HEK293T (cell line): Measurements from ENCODE around the gene ALLC.

ENCODE experiments used
- CTCF ChIA-PET: fragments of 350-600 bp; formaldehyde crosslinking; extraction: SDS; loops from one replicate; lab custom pipeline; 2021; ENCODE audit warnings: antibody characterized with exemption, inconsistent platforms; lab: Yijun Ruan, JAX
- POLR2A ChIA-PET: fragments of 350-600 bp; formaldehyde crosslinking; extraction: SDS; loops from one replicate; lab custom pipeline; 2020; ENCODE audit warnings: antibody characterized with exemption, inconsistent platforms; lab: Yijun Ruan, JAX
- DNase-seq: peaks from one replicate; pipeline ENCODE4 v3.0.0; 2012; ENCODE audit warnings: mixed read lengths; ENCODE audit errors: extremely low spot score
- ARNT ChIP-seq: fragments of 450-650 bp; IDR thresholded peaks from 2 replicates; pipeline ENCODE4 v1.6.1; 2017; ENCODE audit warnings: mild to moderate bottlenecking
- BHLHE40 ChIP-seq: fragments of 450-650 bp; IDR thresholded peaks from 2 replicates; pipeline ENCODE4 v1.6.1; 2016; ENCODE audit warnings: mild to moderate bottlenecking, moderate library complexity, borderline replicate concordance
- CTBP1 ChIP-seq: fragments of 450-650 bp; IDR thresholded peaks from 2 replicates; pipeline ENCODE4 v1.6.1; 2016; ENCODE audit warnings: borderline replicate concordance
- ELF4 ChIP-seq: fragments of 450-650 bp; IDR thresholded peaks from 2 replicates; pipeline ENCODE4 v1.6.1; 2017; ENCODE audit warnings: antibody characterized with exemption
- FOXA1 ChIP-seq: fragments of 450-650 bp; IDR thresholded peaks from 2 replicates; pipeline ENCODE4 v1.6.1; 2016; ENCODE audit warnings: mild to moderate bottlenecking
- FOXK2 ChIP-seq: fragments of 450-650 bp; IDR thresholded peaks from 2 replicates; pipeline ENCODE4 v1.6.1; 2016; ENCODE audit warnings: mild to moderate bottlenecking
- FOXM1 ChIP-seq: fragments of 450-650 bp; IDR thresholded peaks from 2 replicates; pipeline ENCODE4 v1.6.1; 2017; ENCODE audit warnings: mild to moderate bottlenecking, borderline replicate concordance
- HDGF ChIP-seq: fragments of 450-650 bp; IDR thresholded peaks from 2 replicates; pipeline ENCODE4 v1.6.1; 2017; ENCODE audit warnings: antibody characterized with exemption, borderline replicate concordance
- L3MBTL2 ChIP-seq: fragments of 450-650 bp; conservative IDR thresholded peaks from 2 replicates; pipeline ENCODE4 v1.6.1; 2016; ENCODE audit warnings: mild to moderate bottlenecking
- LEF1 ChIP-seq: fragments of 450-650 bp; IDR thresholded peaks from 2 replicates; pipeline ENCODE4 v1.6.1; 2017; ENCODE audit warnings: mild to moderate bottlenecking, borderline replicate concordance
- NFRKB ChIP-seq: fragments of 450-650 bp; IDR thresholded peaks from 2 replicates; pipeline ENCODE4 v1.6.1; 2016; ENCODE audit warnings: mild to moderate bottlenecking, moderate library complexity
- PKNOX1 ChIP-seq: fragments of 450-650 bp; IDR thresholded peaks from 2 replicates; pipeline ENCODE4 v1.6.1; 2016
- SP1 ChIP-seq: fragments of 450-650 bp; IDR thresholded peaks from 2 replicates; pipeline ENCODE4 v1.6.1; 2017
- SUZ12 ChIP-seq: fragments of 450-650 bp; IDR thresholded peaks from 2 replicates; pipeline ENCODE4 v1.6.1; 2016; ENCODE audit warnings: mild to moderate bottlenecking
- TARDBP ChIP-seq: fragments of 450-650 bp; IDR thresholded peaks from 2 replicates; pipeline ENCODE4 v1.6.1; 2016
- ZNF384 ChIP-seq: fragments of 450-650 bp; IDR thresholded peaks from 2 replicates; pipeline ENCODE4 v1.6.1; 2016

The ALLC gene

GRCh38 chr2:3652896-3653625, 4.9 kb upstream of the ALLC start:
- TF ChIP-seq BHLHE40 (no peak), SUZ12 (no peak)
- no peak for DNase-seq
- ChIA-PET POLR2A (interaction anchor here (1.3 kb wide), 1 partner anchor 95 kb away, joined by 3 read pairs; the partner anchor contains the start of gene RNASEH1), CTCF (interaction anchor here (0.7 kb wide), 1 partner anchor 8 kb away, joined by 7 read pairs; no protein-coding TSS in a partner anchor)

- ChIA-PET CTCF (no interaction called here), POLR2A (interaction anchor here (1.3 kb wide), 1 partner anchor 96 kb away, joined by 3 read pairs; the partner anchor contains the start of gene RNASEH1)
- no peak for DNase-seq
- TF ChIP-seq TARDBP (no peak), L3MBTL2 (no peak), PKNOX1 (no peak), ARNT (no peak), ELF4 (no peak), NFRKB (no peak), FOXM1 (no peak), SUZ12 (no peak), SP1 (no peak), CTBP1 (no peak)
These were observed 4.0 kb upstream of the ALLC start for GRCh38 chr2:3654011-3654410.

GRCh38 chr2:3654531-3655225, 3.3 kb upstream of the ALLC start:
- TF ChIP-seq ZNF384 (no peak), BHLHE40 (no peak), LEF1 (no peak), HDGF (no peak), FOXA1 (no peak), PKNOX1 (no peak), FOXM1 (no peak), CTBP1 (no peak), FOXK2 (no peak), SP1 (no peak), ELF4 (no peak), NFRKB (no peak), TARDBP (no peak), ARNT (no peak), L3MBTL2 (no peak), SUZ12 (no peak)
- ChIA-PET POLR2A (no interaction called here), CTCF (no interaction called here)
- no peak for DNase-seq

GRCh38 chr2:3655871-3656761, 1.9 kb upstream of the ALLC start:
- POLR2A ChIA-PET, result no interaction called here
- no peak for DNase-seq
- TF ChIP-seq FOXK2 (no peak), NFRKB (no peak)
- CTCF ChIA-PET, result no interaction called here

- no peak for DNase-seq
- POLR2A ChIA-PET, result no interaction called here
- CTCF ChIA-PET, result no interaction called here
- no peak for TF ChIP-seq LEF1
- TF ChIP-seq PKNOX1, result no peak
- no peak for TF ChIP-seq ARNT
- no peak for TF ChIP-seq ELF4
- TF ChIP-seq SUZ12, result no peak
- no peak for TF ChIP-seq L3MBTL2
- TF ChIP-seq HDGF, result no peak
- no peak for TF ChIP-seq FOXA1
- TF ChIP-seq CTBP1, result no peak
- no peak for TF ChIP-seq FOXK2
- no peak for TF ChIP-seq ZNF384
- no peak for TF ChIP-seq BHLHE40
These were observed 958 bp upstream of the ALLC start for GRCh38 chr2:3656762-3657721.
